Esophagus squamous epithelium (tissue), 5 donors: ENCODE data around the gene IFT80. TPM values are rescaled to one million over a fixed set of nuclear protein-coding genes. Genes with fewer than 3 reads are reported as not detected.
A peak's percentile ranks its signal among the peaks of the same experiment; 100 is the strongest.
"Not testable (repeated sequence)": the region's sequence is repeated elsewhere in the genome, so short reads cannot be mapped to it uniquely, and the experiment has no call there.

Experiments
- DNase-seq: peaks from one replicate; lab custom pipeline; 2025; lab: John Stamatoyannopoulos, UW
- H3K27ac ChIP-seq, 4 donors: fragments of 200-600 bp; sonication (generic); one replicate each; pipeline ENCODE4 v1.5.1; 2016 to 2019; ENCODE audit warnings: mild to moderate bottlenecking in 1 of 4
- H3K27me3 ChIP-seq, 4 donors: fragments of 200-600 bp; sonication (generic); 1 replicate in 3 of 4; 2 replicates in 1 of 4; pipeline versions ENCODE4 v1.5.1 to v1.6.0; 2017 to 2021; ENCODE audit warnings: antibody characterized with exemption in 1 of 4
- H3K36me3 ChIP-seq, 3 donors: fragments of 200-600 bp; sonication (generic); one replicate each; pipeline ENCODE4 v1.5.1; 2016 to 2019
- H3K4me1 ChIP-seq, 3 donors: fragments of 200-600 bp; sonication (generic); one replicate each; pipeline ENCODE4 v1.5.1; 2017 to 2019
- H3K4me3 ChIP-seq, 4 donors: fragments of 200-600 bp; sonication (generic); 1 replicate in 3 of 4; 2 replicates in 1 of 4; pipeline ENCODE4 v1.5.1; 2016 to 2019; ENCODE audit warnings: mild to moderate bottlenecking in 2 of 4, moderate library complexity in 1 of 4
- H3K9me3 ChIP-seq, 3 donors: fragments of 200-600 bp; sonication (generic); one replicate each; pipeline ENCODE4 v1.5.1; 2016 to 2019
- POLR2A ChIP-seq, 4 donors: fragments of 450-650 bp; IDR thresholded peaks; one replicate each; pipeline ENCODE4 v1.6.1; 2017; ENCODE audit warnings: antibody characterized with exemption in 4 of 4, mild to moderate bottlenecking in 4 of 4, moderate library complexity in 3 of 4
- WGBS, 2 donors: methylation state at CpG; one replicate each; pipeline ENCODE4 v1.1.5; 2018; 5-methylcytosine and 5-hydroxymethylcytosine counted together
- intact Hi-C: fragments of 100-400 bp; cut with DNase I; formaldehyde crosslinking; loops from one replicate; pipeline ENCODE4 v1.15.0; 2022
- total RNA-seq, 4 donors: library from RNA; depleted of rRNA; stranded (reverse); fragments of >200 nt; gene quantifications; one replicate each; pipeline ENCODE4 v1.1.0, GENCODE V29; 2016
- TF ChIP-seq, protein P1 (sequence below), 6 experiments: fragments of 450-650 bp in 4 of 6; fragments of 200-600 bp in 2 of 6; sonication (generic) in 2 of 6; IDR thresholded peaks; one replicate each; pipeline ENCODE4 v1.5.1; 2016 to 2019; ENCODE audit warnings: antibody characterized with exemption in 6 of 6, mild to moderate bottlenecking in 4 of 6, moderate library complexity in 4 of 6
- donor health status: DM: yes; HTN: yes; CAD: no.

Gene IFT80
- total RNA-seq, 4 donors from 2014 or later = 10.8 to 20.4 (median 14.9) TPM

DNA sequence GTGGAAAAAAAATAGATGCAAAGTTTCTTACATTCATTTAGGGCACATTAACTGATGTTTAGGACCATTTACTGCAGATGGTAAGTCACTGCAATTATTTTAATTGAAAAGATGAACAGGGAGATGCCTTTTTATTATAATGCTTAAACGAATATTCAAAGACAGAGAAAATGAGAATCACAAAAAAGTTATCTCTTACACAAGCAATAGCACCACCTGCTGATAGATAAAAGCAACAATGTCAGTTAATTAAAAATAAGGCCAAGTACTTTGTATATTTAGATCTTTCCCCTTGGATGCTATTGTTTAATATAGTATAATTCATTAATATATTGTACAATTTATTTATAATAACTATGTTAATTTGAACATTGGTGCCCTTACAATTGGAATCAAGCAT, 55.9 kb downstream of the IFT80 start:
- Histone ChIP-seq H3K36me3 (no peaks in the 10 kb centered on the region), H3K4me1 (no peaks in the 10 kb centered on the region), H3K9me3 (peaks cover 0 to 4% (median 0%) of the 10 kb centered on the region in 3 donors), H3K4me3 (no peak overlapping the region), H3K27ac (no peak overlapping the region), H3K27me3 (no peaks in the 10 kb centered on the region)
- TF ChIP-seq POLR2A (IDR thresholded peaks at IDR 0.05) = no peak
- TF ChIP-seq, protein P1, sequence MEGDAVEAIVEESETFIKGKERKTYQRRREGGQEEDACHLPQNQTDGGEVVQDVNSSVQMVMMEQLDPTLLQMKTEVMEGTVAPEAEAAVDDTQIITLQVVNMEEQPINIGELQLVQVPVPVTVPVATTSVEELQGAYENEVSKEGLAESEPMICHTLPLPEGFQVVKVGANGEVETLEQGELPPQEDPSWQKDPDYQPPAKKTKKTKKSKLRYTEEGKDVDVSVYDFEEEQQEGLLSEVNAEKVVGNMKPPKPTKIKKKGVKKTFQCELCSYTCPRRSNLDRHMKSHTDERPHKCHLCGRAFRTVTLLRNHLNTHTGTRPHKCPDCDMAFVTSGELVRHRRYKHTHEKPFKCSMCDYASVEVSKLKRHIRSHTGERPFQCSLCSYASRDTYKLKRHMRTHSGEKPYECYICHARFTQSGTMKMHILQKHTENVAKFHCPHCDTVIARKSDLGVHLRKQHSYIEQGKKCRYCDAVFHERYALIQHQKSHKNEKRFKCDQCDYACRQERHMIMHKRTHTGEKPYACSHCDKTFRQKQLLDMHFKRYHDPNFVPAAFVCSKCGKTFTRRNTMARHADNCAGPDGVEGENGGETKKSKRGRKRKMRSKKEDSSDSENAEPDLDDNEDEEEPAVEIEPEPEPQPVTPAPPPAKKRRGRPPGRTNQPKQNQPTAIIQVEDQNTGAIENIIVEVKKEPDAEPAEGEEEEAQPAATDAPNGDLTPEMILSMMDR (IDR thresholded peaks at IDR 0.05) = peak in 5 of 6 experiments; percentile 20 to 54 (median 30)
- 18 to 29% methylated on average over 1 of the region's 1 CpG for WGBS, 2 donors
- intact Hi-C loops = loop anchor here (10.0 kb wide), 1 partner anchor 178 kb away; no protein-coding TSS in a partner anchor
- DNase-seq = no peak

DNA sequence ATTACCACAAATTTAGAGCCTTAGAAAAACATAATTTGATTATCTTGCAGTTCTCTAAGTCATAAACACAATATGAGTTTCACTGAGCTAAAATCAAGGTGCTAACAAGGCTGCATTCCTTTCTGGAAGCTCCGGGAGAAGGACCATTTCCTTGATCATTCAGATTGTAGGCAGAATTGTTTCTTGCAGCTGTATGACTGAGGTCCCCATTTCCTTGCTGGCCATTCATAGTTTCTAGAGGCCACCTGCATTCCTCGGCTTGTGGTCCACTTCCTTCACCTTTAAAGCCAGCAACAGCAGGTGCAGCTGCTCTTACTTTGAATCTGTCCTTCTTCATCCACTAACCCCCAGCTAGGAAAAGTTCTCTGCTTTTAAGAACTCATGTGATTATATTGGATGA, 58.7 kb downstream of the IFT80 start:
- Histone ChIP-seq H3K4me3 (no peak overlapping the region), H3K36me3 (peaks cover 0 to 3% (median 0%) of the 10 kb centered on the region in 3 donors), H3K4me1 (no peaks in the 10 kb centered on the region), H3K27me3 (no peaks in the 10 kb centered on the region), H3K9me3 (peaks cover 0 to 8% (median 0%) of the 10 kb centered on the region in 3 donors), H3K27ac (no peak overlapping the region)
- TF ChIP-seq, protein P1 (IDR thresholded peaks at IDR 0.05) = no peak
- no peak for TF ChIP-seq POLR2A (IDR thresholded peaks at IDR 0.05)
- intact Hi-C loops = loop anchor here (10.0 kb wide), 1 partner anchor 176 kb away; no protein-coding TSS in a partner anchor
- DNase-seq = no peak
- WGBS, 2 donors = 92% methylated on average over 2 of the region's 2 CpGs

DNA sequence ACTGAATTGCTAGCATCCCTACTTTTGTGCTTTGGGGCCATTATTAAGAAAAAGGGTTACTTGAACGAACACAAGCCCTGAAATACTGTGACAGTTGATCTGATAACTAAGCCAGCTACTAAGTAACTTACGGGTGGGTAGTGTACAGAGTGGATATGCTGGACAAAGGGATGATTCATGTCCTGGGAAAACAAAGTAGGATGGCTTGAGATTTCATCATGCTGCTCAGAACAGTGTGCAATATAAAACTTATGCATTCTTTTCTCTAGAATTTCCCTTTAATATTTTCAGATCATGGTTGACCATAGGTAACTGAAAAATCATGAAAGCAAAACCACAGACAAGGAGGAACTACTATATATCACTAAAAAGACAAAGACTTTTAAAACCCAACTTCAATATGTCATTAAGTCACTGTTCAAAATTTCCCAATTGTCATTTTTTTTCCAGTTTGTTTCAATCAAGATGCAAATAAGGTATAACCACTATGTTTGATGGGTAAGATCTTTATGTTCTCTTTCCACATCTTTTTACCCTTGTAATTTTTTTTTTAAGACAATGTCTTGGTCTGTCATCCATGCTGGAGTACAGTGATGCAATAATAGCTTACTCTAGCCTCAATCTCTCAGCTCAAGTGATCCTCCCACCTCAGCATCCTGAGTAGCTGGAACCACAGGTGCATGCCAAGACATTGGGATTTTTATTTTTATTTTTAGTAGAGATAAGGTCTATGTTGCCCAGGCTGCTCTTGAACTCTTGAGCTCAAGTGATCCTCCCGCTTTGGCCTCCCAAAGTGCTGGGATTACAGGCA, 67.7 kb downstream of the IFT80 start:
- Histone ChIP-seq H3K4me1 (no peaks in the 10 kb centered on the region), H3K27ac (no peak overlapping the region), H3K4me3 (no peak overlapping the region), H3K9me3 (no peaks in the 10 kb centered on the region), H3K27me3 (no peaks in the 10 kb centered on the region), H3K36me3 (no peaks in the 10 kb centered on the region)
- TF ChIP-seq, protein P1 (IDR thresholded peaks at IDR 0.05) = no peak
- TF ChIP-seq POLR2A (IDR thresholded peaks at IDR 0.05) = no peak
- DNase-seq = no peak
- intact Hi-C loops = no loop called here
- 75 to 83% methylated on average over 3 of the region's 3 CpGs for WGBS, 2 donors

GRCh38 chr3:160330690-160331089, 68.3 kb downstream of the IFT80 start:
- Histone ChIP-seq H3K4me3 (no peak overlapping the region), H3K27me3 (no peaks in the 10 kb centered on the region), H3K27ac (no peak overlapping the region), H3K36me3 (no peaks in the 10 kb centered on the region), H3K9me3 (no peaks in the 10 kb centered on the region), H3K4me1 (no peaks in the 10 kb centered on the region)
- intact Hi-C loops = no loop called here
- no peak for TF ChIP-seq POLR2A (IDR thresholded peaks at IDR 0.05)
- no peak for DNase-seq

DNA sequence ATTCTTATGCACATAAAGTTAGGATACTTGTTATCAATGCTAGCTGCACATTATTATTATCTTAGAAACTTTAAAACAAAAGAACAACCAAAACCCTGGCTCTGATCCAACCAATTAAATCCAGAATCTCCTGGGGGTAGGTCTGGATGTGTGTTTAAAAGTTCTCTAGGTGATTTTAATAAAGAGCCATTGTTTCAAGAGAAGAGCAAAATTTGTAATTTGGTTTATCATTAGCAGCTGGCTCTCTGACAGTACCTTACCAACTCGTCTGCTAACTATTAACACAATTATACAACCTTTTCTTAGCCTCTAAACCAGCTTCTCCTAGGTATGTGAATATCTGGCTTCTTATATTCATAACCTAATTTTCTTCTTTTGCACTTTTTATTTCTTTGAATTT, 68.9 kb downstream of the IFT80 start:
- 76 to 83% methylated on average over 1 of the region's 1 CpG for WGBS, 2 donors
- H3K9me3 ChIP-seq = no peaks in the 10 kb centered on the region
- H3K27me3 ChIP-seq = no peaks in the 10 kb centered on the region
- TF ChIP-seq POLR2A (IDR thresholded peaks at IDR 0.05) = no peak
- TF ChIP-seq, protein P1 (IDR thresholded peaks at IDR 0.05) = no peak
- H3K4me1 ChIP-seq = no peaks in the 10 kb centered on the region
- H3K4me3 ChIP-seq = no peak overlapping the region
- intact Hi-C loops = no loop called here
- no peak for DNase-seq
- no peaks in the 10 kb centered on the region for H3K36me3 ChIP-seq
- no peak overlapping the region for H3K27ac ChIP-seq

- H3K27me3 ChIP-seq, intact Hi-C loops, H3K27ac ChIP-seq, H3K9me3 ChIP-seq, H3K4me3 ChIP-seq, H3K4me1 ChIP-seq, H3K36me3 ChIP-seq, DNase-seq: not testable (repeated sequence)
- WGBS, 2 donors = 72 to 83% methylated on average over 2 of the region's 2 CpGs
Measured at GRCh38 chr3:160326286-160326685, 72.7 kb downstream of the IFT80 start.

- DNase-seq, H3K27ac ChIP-seq, H3K4me3 ChIP-seq, intact Hi-C loops, H3K27me3 ChIP-seq, H3K9me3 ChIP-seq, H3K4me1 ChIP-seq: not testable (repeated sequence)
- H3K36me3 ChIP-seq = peaks cover 0 to 17% (median 0%) of the 10 kb centered on the region in 3 donors
- 90% methylated on average over 1 of the region's 1 CpG; no CpG with 5 or more reads in 1 of the 2 donors for WGBS, 2 donors
Measured at GRCh38 chr3:160321821-160322220, 77.2 kb downstream of the IFT80 start.
